DOHH2 (cell line): ENCODE measurements around the gene RFPL3.

Experiments used
- CTCF ChIP-seq: fragments of 200-600 bp; sonication (generic); IDR thresholded peaks from one replicate; pipeline ENCODE4 v1.5.1; 2014; ENCODE audit warnings: antibody characterized with exemption, mild to moderate bottlenecking, low read depth, low read length; ENCODE audit not compliant: poor library complexity, severe bottlenecking
- EZH2phosphoT487 ChIP-seq: fragments of 200-600 bp; sonication (generic); IDR thresholded peaks from 2 replicates; pipeline ENCODE4 v1.6.1; 2017; ENCODE audit warnings: borderline replicate concordance, mild to moderate bottlenecking, antibody characterized with exemption, low read length, moderate library complexity, mixed read lengths

- TF ChIP-seq CTCF (no peak), EZH2phosphoT487 (no peak)
Observed at GRCh38 chr22:32353840-32354239, 3.8 kb upstream of the RFPL3 start.
